ENCODE measurements around the gene EIF4ENIF1.
"Not testable (repeated sequence)": the region's sequence is repeated elsewhere in the genome, so short reads cannot be mapped to it uniquely, and the experiment has no call there.

The EIF4ENIF1 gene

DNA sequence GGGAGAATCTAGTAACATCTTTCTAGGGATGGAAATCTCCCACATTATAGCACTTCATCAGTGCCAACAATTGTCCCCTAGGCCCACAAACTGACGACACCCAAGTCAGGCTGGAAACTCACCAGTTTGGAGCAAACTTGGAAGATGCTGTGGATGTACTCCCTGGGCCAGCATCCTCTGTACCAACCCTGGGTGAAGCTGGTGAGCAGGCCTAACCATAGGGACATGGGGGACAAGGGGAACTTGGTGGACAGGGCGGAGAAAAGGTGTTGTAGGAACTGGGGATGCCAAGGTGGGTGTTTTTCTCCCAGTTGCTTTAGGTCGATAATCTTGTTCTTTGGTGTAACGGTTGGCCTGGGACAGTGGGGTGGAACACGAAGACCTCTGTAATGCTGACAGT, 48.0 kb downstream of the EIF4ENIF1 start:
- no peak for DNase-seq (ENCODE audit: low spot score)

GRCh38 chr22:31440681-31441080, 49.0 kb downstream of the EIF4ENIF1 start:
- no peak for DNase-seq (ENCODE audit: low spot score)

DNA sequence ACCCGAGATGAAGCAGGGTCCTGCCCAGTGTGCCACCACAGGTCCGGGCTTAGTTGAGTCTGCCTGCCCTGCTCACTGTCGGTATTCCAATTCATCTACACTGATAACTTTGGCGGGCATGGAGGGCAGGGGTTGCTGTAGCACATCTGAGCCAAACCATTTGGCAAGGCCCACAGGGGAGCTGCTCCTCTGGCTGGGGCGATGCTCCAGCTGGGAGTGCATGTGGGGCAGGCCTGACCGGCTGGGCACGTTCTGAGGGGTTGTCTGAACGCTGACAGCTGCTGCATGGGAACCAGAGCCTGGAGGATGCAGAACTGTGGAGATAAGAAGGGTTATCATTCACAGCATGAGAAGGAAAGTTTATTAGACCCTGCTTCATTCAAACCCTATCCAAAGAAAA, 49.8 kb downstream of the EIF4ENIF1 start:
- DNase-seq (ENCODE audit: low spot score): no peak

DNA sequence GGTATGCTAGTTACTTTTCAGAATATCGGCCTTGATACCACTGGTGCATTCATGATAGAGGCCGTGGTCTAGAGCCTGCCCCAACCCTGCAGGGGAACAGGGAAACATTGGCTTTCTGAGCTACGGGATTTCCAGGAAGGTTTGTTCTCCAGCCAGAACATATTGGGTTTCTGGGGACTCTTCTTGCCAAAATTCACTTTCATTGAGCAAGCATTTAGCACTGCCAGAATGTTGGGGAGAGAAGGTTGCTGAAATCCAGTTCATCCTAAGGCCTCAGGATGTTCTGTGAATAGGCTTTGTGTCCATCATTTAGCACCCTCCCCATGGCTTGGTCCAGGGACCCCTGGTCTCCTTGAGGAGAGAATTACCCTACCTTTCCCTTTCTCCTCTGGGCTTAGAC, 53.5 kb downstream of the EIF4ENIF1 start:
- no peak for DNase-seq (ENCODE audit: low spot score)

- no peak for DNase-seq (ENCODE audit: low spot score)
Observed at GRCh38 chr22:31431950-31432349, 57.7 kb downstream of the EIF4ENIF1 start.

GRCh38 chr22:31425331-31426050, 64.2 kb downstream of the EIF4ENIF1 start:
- DNase-seq (ENCODE audit: low spot score): no peak

GRCh38 chr22:31402350-31402749, 87.3 kb downstream of the EIF4ENIF1 start:
- DNase-seq (ENCODE audit: low spot score): not testable (repeated sequence)

GRCh38 chr22:31400023-31400397, 89.6 kb downstream of the EIF4ENIF1 start:
- DNase-seq (ENCODE audit: low spot score): no peak

GRCh38 chr22:31399211-31400022, 90.2 kb downstream of the EIF4ENIF1 start, which contains the start of gene DRG1:
Gene DRG1, plus strand, starts transcription at chr22:31399604. Its CDS starts 80 bp downstream, at chr22:31399684.
- DNase-seq (ENCODE audit: low spot score): peak; percentile 94

GRCh38 chr22:31398231-31398630, 91.4 kb downstream of the EIF4ENIF1 start:
- no peak for DNase-seq (ENCODE audit: low spot score)

- no peak for DNase-seq (ENCODE audit: low spot score)
Observed at GRCh38 chr22:31394326-31394725, 95.3 kb downstream of the EIF4ENIF1 start.

DNA sequence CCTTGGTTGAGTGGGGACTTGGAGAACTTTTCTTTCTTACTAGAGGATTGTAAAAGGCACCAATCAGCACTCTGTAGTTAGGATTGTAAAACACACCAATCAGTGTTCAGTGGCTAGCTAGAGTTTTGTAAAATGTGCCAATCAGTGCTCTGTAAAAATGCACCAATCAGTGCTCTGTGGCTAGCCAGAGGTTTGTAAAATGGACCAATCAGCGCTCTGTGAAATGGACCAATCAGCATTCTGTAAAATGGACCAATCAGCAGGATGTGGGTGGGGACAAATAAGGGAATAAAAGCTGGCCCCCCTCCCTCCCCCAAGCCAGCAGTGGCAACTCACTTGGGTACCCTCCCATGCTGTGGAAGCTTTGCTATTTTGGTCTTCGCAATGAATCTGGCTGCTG, 95.7 kb downstream of the EIF4ENIF1 start:
- no peak for DNase-seq (ENCODE audit: low spot score)
